ENCODE data around the gene PCDHGA1. TPM values are rescaled to one million over a fixed set of nuclear protein-coding genes. Genes with fewer than 3 reads are reported as not detected.

The PCDHGA1 gene
- total and polyA plus RNA-seq, 9 of the 15 experiments (the other 6 are each of a cell fraction or from before 2014, with no cell fraction given), result 0.05 to 0.26 (median 0.18) TPM; not detected in 2

- Histone ChIP-seq H3K4me1 (replicated peaks in 1 of 2; ENCODE audit: control insufficient read depth in 2 of 2, insufficient read depth in 2 of 2, low read length in 2 of 2) (peaks cover 0 to 4% of the 10 kb centered on the region in 2 experiments; a peak in 1 of 5 replicates), H4K20me1 (replicated peaks; ENCODE audit: control insufficient read depth, insufficient read depth, low read length) (no peaks in the 10 kb centered on the region), H3K9me3 (replicated peaks; ENCODE audit: control insufficient read depth, insufficient read depth, low read depth, low read length) (no peaks in the 10 kb centered on the region), H3K9me1 (ENCODE audit: control insufficient read depth, insufficient read depth, low read length) (no peaks in the 10 kb centered on the region), H3K9ac (ENCODE audit: insufficient read depth in 1 of 2, low read depth in 2 of 2, low read length in 2 of 2) (no peak overlapping the region), H3K4me3 (no peak overlapping the region), H3K36me3 (ENCODE audit: control insufficient read depth, insufficient read depth, low read length) (peaks cover 98% of the 10 kb centered on the region), H3K79me2 (ENCODE audit: control insufficient read depth, insufficient read depth, low read length) (peaks cover 48% of the 10 kb centered on the region), H2AFZ (ENCODE audit: low read depth, low read length) (no peak overlapping the region), H3K27me3 (ENCODE audit: control insufficient read depth in 2 of 2, insufficient read depth in 2 of 2, low read length in 2 of 2) (no peaks in the 10 kb centered on the region), H3K4me2 (ENCODE audit: insufficient read depth, low read length) (no peak overlapping the region), H3K27ac (ENCODE audit: extremely low read depth, low read depth, low read length) (peak overlapping the region; percentile 25; the same call in 1 of the 3 replicates)
- intact Hi-C loops (cut with micrococcal nuclease) (loop anchor here (5.0 kb wide), 1 partner anchor 223 kb away; the partner anchor contains the start of gene PCDHGA2), in situ Hi-C loops (cut with MboI) (loop anchor here (5.0 to 10.0 kb wide), 2 partner anchors 138 to 325 kb away; partner anchors contain the start of gene PCDHGA11)
- CTCF ChIA-PET (ENCODE audit: low intra/inter-chr PET ratio), result interaction anchor here (0.6 to 1.6 kb wide), 7 partner anchors 209 to 369 kb away, joined by 3 to 4 read pairs (median 3); partner anchors contain the start of genes PCDHGA3 and TAF7
- FAIRE-seq (no peak), DNase-seq (ENCODE audit: extremely low read depth in 1 of 4, low spot score in 3 of 4) (no peak), ATAC-seq (no peak)
- POLR2A ChIA-PET, result no interaction called here
- no TSS peak for BruUV-seq (replicated peaks)
- TF ChIP-seq SMAD3 (CRISPR knock-in tag; conservative IDR thresholded peaks at IDR 0.05), result no peak
Measured at GRCh38 chr5:141560151-141560550, 229.8 kb downstream of the PCDHGA1 start.

GRCh38 chr5:141560725-141561483 lies 230.6 kb downstream of the PCDHGA1 start:
- no peaks in the 10 kb centered on the region for H3K27me3 ChIP-seq (ENCODE audit: control insufficient read depth in 2 of 2, insufficient read depth in 2 of 2, low read length in 2 of 2)
- no peaks in the 10 kb centered on the region for H3K9me1 ChIP-seq (ENCODE audit: control insufficient read depth, insufficient read depth, low read length)
- DNase-seq (ENCODE audit: extremely low read depth in 1 of 4, low spot score in 3 of 4) (peak; percentile 28 to 65 (median 62)), FAIRE-seq (peak; percentile 52), ATAC-seq (peak; percentile 82)
- H3K79me2 ChIP-seq (ENCODE audit: control insufficient read depth, insufficient read depth, low read length), result peaks cover 47% of the 10 kb centered on the region
- H3K4me2 ChIP-seq (ENCODE audit: insufficient read depth, low read length), result no peak overlapping the region
- H3K27ac ChIP-seq (ENCODE audit: extremely low read depth, low read depth, low read length), result peak overlapping the region; percentile 25; the same call in 1 of the 3 replicates
- WGBS (ENCODE audit: insufficient coverage, low coverage, missing lambda C conversion rate), result 75% methylated on average over 7 of the region's 9 CpGs
- H3K36me3 ChIP-seq (ENCODE audit: control insufficient read depth, insufficient read depth, low read length), result peaks cover 98% of the 10 kb centered on the region
- no peak overlapping the region for H2AFZ ChIP-seq (ENCODE audit: low read depth, low read length)
- BruUV-seq (replicated peaks), result no TSS peak
- POLR2A ChIA-PET, result no interaction called here
- H3K4me3 ChIP-seq, result no peak overlapping the region
- in situ Hi-C loops (cut with MboI), result loop anchor here (5.0 to 10.0 kb wide), 2 partner anchors 139 to 326 kb away; partner anchors contain the start of gene PCDHGA11
- peaks cover 0 to 4% of the 10 kb centered on the region in 2 experiments; a peak in 1 of 5 replicates for H3K4me1 ChIP-seq (replicated peaks in 1 of 2; ENCODE audit: control insufficient read depth in 2 of 2, insufficient read depth in 2 of 2, low read length in 2 of 2)
- intact Hi-C loops (cut with micrococcal nuclease), result loop anchor here (5.0 kb wide), 1 partner anchor 224 kb away; the partner anchor contains the start of gene PCDHGA2
- CTCF ChIA-PET (ENCODE audit: low intra/inter-chr PET ratio), result interaction anchor here (0.6 to 1.6 kb wide), 11 partner anchors 9 to 369 kb away, joined by 3 to 4 read pairs (median 3); partner anchors contain the start of genes PCDHGA3, PCDHGA4 and TAF7
- H3K9me3 ChIP-seq (replicated peaks; ENCODE audit: control insufficient read depth, insufficient read depth, low read depth, low read length), result no peaks in the 10 kb centered on the region
- H3K9ac ChIP-seq (ENCODE audit: insufficient read depth in 1 of 2, low read depth in 2 of 2, low read length in 2 of 2), result no peak overlapping the region
- H4K20me1 ChIP-seq (replicated peaks; ENCODE audit: control insufficient read depth, insufficient read depth, low read length), result no peaks in the 10 kb centered on the region
- TF ChIP-seq TAF1 (IDR thresholded peaks at IDR 0.05; ENCODE audit: control insufficient read depth, extremely low read depth, insufficient read depth, low read length, severe bottlenecking) (no peak), PTTG1 (tag; IDR thresholded peaks at IDR 0.05; ENCODE audit: low read depth) (no peak), ILF3 (IDR thresholded peaks at IDR 0.05; ENCODE audit: borderline replicate concordance) (no peak), ZNF444 (CRISPR knock-in tag; IDR thresholded peaks at IDR 0.05) (no peak), MLX (CRISPR knock-in tag; conservative IDR thresholded peaks at IDR 0.05) (no peak), HEY1 (CRISPR knock-in tag; IDR thresholded peaks at IDR 0.05; ENCODE audit: borderline replicate concordance) (no peak), ZNF764 (CRISPR knock-in tag; IDR thresholded peaks at IDR 0.05; ENCODE audit: low read depth) (no peak), NR2C1 (IDR thresholded peaks at IDR 0.05) (no peak), NR2C1 (tag; IDR thresholded peaks at IDR 0.05) (no peak), CREBBP (IDR thresholded peaks at IDR 0.05; ENCODE audit: low read depth, low read length) (no peak), USF1 (CRISPR knock-in tag; IDR thresholded peaks at IDR 0.05) (peak; percentile 61)

Data from K562 (cell line).